CD4-positive, alpha-beta T cell treated with Interleukin-17A for 1 hour (primary cell): ENCODE results near the gene CHN2.

Source experiments
- DNase-seq: peaks from one replicate; pipeline ENCODE4 v3.0.0-alpha.2; 2020

The CHN2 gene

GRCh38 chr7:29445736-29446135 lies 251.2 kb downstream of the CHN2 start:
- no peak for DNase-seq

GRCh38 chr7:29447828-29448227 lies 253.3 kb downstream of the CHN2 start:
- no peak for DNase-seq

GRCh38 chr7:29449569-29450260 lies 255.1 kb downstream of the CHN2 start:
- no peak for DNase-seq

GRCh38 chr7:29453021-29453420 lies 258.4 kb downstream of the CHN2 start:
- no peak for DNase-seq

GRCh38 chr7:29454464-29454863 lies 259.9 kb downstream of the CHN2 start:
- DNase-seq = no peak

GRCh38 chr7:29454899-29455451 lies 260.4 kb downstream of the CHN2 start:
- DNase-seq = no peak

GRCh38 chr7:29457141-29457561 lies 262.6 kb downstream of the CHN2 start:
- DNase-seq = no peak

- no peak for DNase-seq
These were observed 263.0 kb downstream of the CHN2 start for GRCh38 chr7:29457565-29458011.

GRCh38 chr7:29458933-29459332 lies 264.4 kb downstream of the CHN2 start:
- no peak for DNase-seq

GRCh38 chr7:29459589-29459988 lies 265.0 kb downstream of the CHN2 start:
- DNase-seq = no peak

- no peak for DNase-seq
These were observed 267.4 kb downstream of the CHN2 start for GRCh38 chr7:29461996-29462395.

- DNase-seq = no peak
These were observed 269.1 kb downstream of the CHN2 start for GRCh38 chr7:29463504-29464158.

GRCh38 chr7:29464753-29465152 lies 270.2 kb downstream of the CHN2 start:
- DNase-seq = no peak

GRCh38 chr7:29467193-29467926 lies 272.8 kb downstream of the CHN2 start:
- DNase-seq = no peak

GRCh38 chr7:29468196-29468595 lies 273.6 kb downstream of the CHN2 start:
- DNase-seq = no peak

- DNase-seq = no peak
These were observed 274.7 kb downstream of the CHN2 start for GRCh38 chr7:29469281-29469680.

GRCh38 chr7:29469976-29470557 lies 275.5 kb downstream of the CHN2 start:
- DNase-seq = no peak

- no peak for DNase-seq
These were observed 277.0 kb downstream of the CHN2 start for GRCh38 chr7:29471444-29472138.

- no peak for DNase-seq
These were observed 282.3 kb downstream of the CHN2 start for GRCh38 chr7:29476916-29477315.

- no peak for DNase-seq
These were observed 283.7 kb downstream of the CHN2 start for GRCh38 chr7:29478226-29478625.

GRCh38 chr7:29478687-29479240 lies 284.2 kb downstream of the CHN2 start:
- no peak for DNase-seq
